ENCODE results near the gene PRDM16.

- TF ChIP-seq CTCF (IDR thresholded peaks at IDR 0.05), result no peak
- TF ChIP-seq POLR2AphosphoS5 (IDR thresholded peaks at IDR 0.05), result no peak
- no peak for TF ChIP-seq POLR2A (IDR thresholded peaks at IDR 0.05)
Observed at GRCh38 chr1:3030663-3031381, 38.2 kb upstream of the PRDM16 start.
